Measurements from ENCODE around the gene SLC26A2. TPM values are rescaled to one million over a fixed set of nuclear protein-coding genes. Genes with fewer than 3 reads are reported as not detected.

SLC26A2 gene
- total RNA-seq, 4 donors from 2014 or later, result 233 to 1,489 (median 1,023) TPM

DNA sequence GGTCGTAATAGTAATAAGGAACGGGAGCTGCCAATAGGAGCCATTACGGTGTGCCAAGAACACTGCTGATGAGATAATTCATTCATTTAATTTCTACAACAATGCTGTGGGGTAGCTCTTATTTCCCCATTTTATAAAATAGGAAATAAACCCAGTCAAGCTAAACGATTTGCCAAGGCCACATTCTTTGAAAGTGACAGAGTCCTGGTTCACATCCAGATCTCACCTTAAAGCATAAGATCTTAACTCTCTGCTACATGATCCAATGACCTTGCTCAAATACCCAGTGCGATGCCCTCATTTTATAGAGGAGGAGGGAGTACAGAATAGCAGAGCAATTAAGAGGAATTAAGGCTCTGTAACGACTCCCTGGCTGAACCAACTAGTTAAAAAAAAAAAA lies 21.0 kb upstream of the SLC26A2 start:
- peaks cover 8 to 64% (median 49%) of the 10 kb centered on the region in 4 donors for H3K4me1 ChIP-seq
- in situ Hi-C loops (cut with MboI; ENCODE audit: low pct_ligation_motif_present in 1 of 4, low pct_unique_long_range_greater_than_20kb in 1 of 4, low sequenced_read_pairs in 3 of 4) (no loop called here), intact Hi-C loops (cut with DNase I; ENCODE audit: low total_unique reads) (no loop called here)
- no peaks in the 10 kb centered on the region for H3K9me3 ChIP-seq
- no peak for DNase-seq
- H3K4me3 ChIP-seq, result no peak overlapping the region
- no peaks in the 10 kb centered on the region for H3K27me3 ChIP-seq
- no peaks in the 10 kb centered on the region for H3K36me3 ChIP-seq
- WGBS, 2 donors (ENCODE audit: low coverage in 1 of 2), result 52 to 61% methylated on average over 6 of the region's 6 CpGs
- peak overlapping the region; percentile 27 to 63 (median 56) for H3K27ac ChIP-seq
- TF ChIP-seq, protein P1, sequence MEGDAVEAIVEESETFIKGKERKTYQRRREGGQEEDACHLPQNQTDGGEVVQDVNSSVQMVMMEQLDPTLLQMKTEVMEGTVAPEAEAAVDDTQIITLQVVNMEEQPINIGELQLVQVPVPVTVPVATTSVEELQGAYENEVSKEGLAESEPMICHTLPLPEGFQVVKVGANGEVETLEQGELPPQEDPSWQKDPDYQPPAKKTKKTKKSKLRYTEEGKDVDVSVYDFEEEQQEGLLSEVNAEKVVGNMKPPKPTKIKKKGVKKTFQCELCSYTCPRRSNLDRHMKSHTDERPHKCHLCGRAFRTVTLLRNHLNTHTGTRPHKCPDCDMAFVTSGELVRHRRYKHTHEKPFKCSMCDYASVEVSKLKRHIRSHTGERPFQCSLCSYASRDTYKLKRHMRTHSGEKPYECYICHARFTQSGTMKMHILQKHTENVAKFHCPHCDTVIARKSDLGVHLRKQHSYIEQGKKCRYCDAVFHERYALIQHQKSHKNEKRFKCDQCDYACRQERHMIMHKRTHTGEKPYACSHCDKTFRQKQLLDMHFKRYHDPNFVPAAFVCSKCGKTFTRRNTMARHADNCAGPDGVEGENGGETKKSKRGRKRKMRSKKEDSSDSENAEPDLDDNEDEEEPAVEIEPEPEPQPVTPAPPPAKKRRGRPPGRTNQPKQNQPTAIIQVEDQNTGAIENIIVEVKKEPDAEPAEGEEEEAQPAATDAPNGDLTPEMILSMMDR (IDR thresholded peaks at IDR 0.05), result no peak
- no peak for TF ChIP-seq EP300 (IDR thresholded peaks at IDR 0.05; ENCODE audit: low read depth)
- TF ChIP-seq POLR2A (IDR thresholded peaks at IDR 0.05), result no peak
- TF ChIP-seq POLR2AphosphoS5 (IDR thresholded peaks at IDR 0.05), result peak in 1 of 3 donors; percentile 12

DNA sequence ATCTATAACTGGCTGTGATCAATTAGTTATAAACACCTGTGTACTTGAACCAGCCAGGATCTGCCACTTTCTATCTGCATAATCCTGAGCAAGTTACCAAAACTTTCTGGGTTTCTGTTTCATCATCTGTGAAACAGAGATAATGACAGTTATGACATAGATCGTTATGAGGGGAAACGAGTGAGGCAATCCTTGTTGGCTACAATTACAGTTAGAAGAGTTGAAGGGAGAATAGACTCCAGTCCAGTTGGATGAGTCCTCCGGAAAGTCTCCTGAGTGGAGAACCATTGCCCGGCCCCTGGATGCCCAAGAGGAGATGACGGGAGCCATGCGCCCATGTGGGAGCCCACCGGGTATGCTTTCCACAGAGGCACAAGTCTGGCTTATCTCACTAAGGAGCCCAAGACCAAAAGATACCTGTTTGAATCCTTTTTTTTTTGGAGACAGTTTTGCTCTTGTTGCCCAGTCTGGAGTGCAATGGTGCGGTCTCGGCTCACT lies 20.4 kb upstream of the SLC26A2 start:
- 72 to 84% methylated on average over 9 of the region's 9 CpGs for WGBS, 2 donors (ENCODE audit: low coverage in 1 of 2)

DNA sequence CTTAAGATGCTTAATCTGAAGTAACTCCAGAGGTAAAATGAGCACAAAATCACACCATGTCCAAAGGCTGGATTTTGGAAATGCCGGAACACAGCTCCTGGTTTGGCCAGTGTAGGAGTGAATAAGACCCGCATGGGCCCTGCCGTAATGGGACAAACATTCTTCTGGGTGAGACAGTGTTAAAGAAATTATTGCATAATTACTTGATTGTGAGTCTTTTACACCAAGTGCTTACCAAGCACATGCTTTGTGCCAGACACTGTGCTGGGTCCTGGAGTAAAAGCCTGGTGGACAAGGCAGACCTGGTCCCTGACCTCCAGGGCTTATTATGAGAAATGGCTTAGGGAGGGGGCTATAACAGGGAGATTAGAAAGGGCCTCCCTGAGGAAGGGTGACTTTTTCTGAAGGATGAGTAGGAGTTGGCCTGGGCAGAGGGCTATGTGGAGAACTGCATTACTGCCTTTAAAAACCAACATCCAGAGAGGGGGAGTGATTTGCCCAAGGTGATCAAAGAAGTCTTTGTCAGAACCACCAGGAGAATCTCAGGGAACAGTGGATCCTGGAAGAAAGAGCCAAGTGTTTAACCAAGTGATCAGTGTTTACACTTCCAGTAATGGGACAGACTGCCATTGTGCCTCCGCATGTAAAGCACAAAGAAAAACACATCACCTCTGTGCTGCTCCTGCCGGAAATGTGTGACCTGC lies 19.5 kb upstream of the SLC26A2 start:
- in situ Hi-C loops (cut with MboI; ENCODE audit: low pct_ligation_motif_present in 1 of 4, low pct_unique_long_range_greater_than_20kb in 1 of 4, low sequenced_read_pairs in 3 of 4), result no loop called here
- TF ChIP-seq POLR2A (IDR thresholded peaks at IDR 0.05), result no peak
- TF ChIP-seq POLR2AphosphoS5 (IDR thresholded peaks at IDR 0.05), result no peak
- TF ChIP-seq EP300 (IDR thresholded peaks at IDR 0.05; ENCODE audit: low read depth), result no peak
- TF ChIP-seq, protein P1 (IDR thresholded peaks at IDR 0.05), result no peak
- intact Hi-C loops (cut with DNase I; ENCODE audit: low total_unique reads), result no loop called here
- WGBS, 2 donors (ENCODE audit: low coverage in 1 of 2), result 80 to 85% methylated on average over 3 to 5 of the region's 5 CpGs
- Histone ChIP-seq H3K9me3 (no peaks in the 10 kb centered on the region), H3K27me3 (no peaks in the 10 kb centered on the region), H3K4me3 (no peak overlapping the region), H3K4me1 (peaks cover 14 to 74% (median 57%) of the 10 kb centered on the region in 4 donors), H3K27ac (peak overlapping the region; percentile 27 to 58 (median 49)), H3K36me3 (no peaks in the 10 kb centered on the region)
- no peak for DNase-seq

More for the DNA sequence above, 20.4 kb upstream of the SLC26A2 start:
- no peaks in the 10 kb centered on the region for H3K9me3 ChIP-seq
- no peak overlapping the region for H3K4me3 ChIP-seq
- H3K36me3 ChIP-seq, result no peaks in the 10 kb centered on the region
- TF ChIP-seq, protein P1 (IDR thresholded peaks at IDR 0.05), result no peak
- TF ChIP-seq POLR2AphosphoS5 (IDR thresholded peaks at IDR 0.05), result no peak
- TF ChIP-seq POLR2A (IDR thresholded peaks at IDR 0.05), result no peak
- TF ChIP-seq EP300 (IDR thresholded peaks at IDR 0.05; ENCODE audit: low read depth), result no peak
- no peak for DNase-seq
- no peaks in the 10 kb centered on the region for H3K27me3 ChIP-seq
- peak overlapping the region; percentile 27 to 63 (median 56) for H3K27ac ChIP-seq
- peaks cover 14 to 70% (median 51%) of the 10 kb centered on the region in 4 donors for H3K4me1 ChIP-seq
- intact Hi-C loops (cut with DNase I; ENCODE audit: low total_unique reads) (no loop called here), in situ Hi-C loops (cut with MboI; ENCODE audit: low pct_ligation_motif_present in 1 of 4, low pct_unique_long_range_greater_than_20kb in 1 of 4, low sequenced_read_pairs in 3 of 4) (no loop called here)

DNA sequence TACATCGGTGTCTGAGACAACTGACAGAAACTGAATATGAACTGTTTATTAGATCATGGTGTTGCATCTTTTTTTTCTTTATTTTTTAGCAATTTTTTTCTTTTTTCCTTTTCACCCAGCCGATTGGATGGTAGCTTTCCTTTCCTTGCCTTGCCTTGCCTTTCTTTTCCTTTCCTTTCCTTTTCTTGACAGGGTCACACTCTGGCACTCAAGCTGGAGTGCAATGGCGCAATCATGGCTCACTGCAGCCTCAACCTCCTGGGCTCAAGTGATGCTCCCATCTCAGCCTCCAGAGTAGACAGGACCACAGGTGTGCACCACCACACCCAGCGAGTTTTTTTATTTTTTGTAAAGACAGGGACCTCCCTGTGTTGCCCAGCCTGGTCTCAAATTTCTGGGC lies 18.8 kb upstream of the SLC26A2 start:
- intact Hi-C loops (cut with DNase I; ENCODE audit: low total_unique reads) (no loop called here), in situ Hi-C loops (cut with MboI; ENCODE audit: low pct_ligation_motif_present in 1 of 4, low pct_unique_long_range_greater_than_20kb in 1 of 4, low sequenced_read_pairs in 3 of 4) (no loop called here)
- DNase-seq, result no peak
- WGBS, 2 donors (ENCODE audit: low coverage in 1 of 2), result 64 to 80% methylated on average over 2 to 4 of the region's 4 CpGs
- H3K27ac ChIP-seq, result peak overlapping the region; percentile 43 to 80 (median 67)
- no peak overlapping the region for H3K4me3 ChIP-seq
- no peaks in the 10 kb centered on the region for H3K36me3 ChIP-seq
- no peak for TF ChIP-seq POLR2AphosphoS5 (IDR thresholded peaks at IDR 0.05)
- TF ChIP-seq, protein P1 (IDR thresholded peaks at IDR 0.05), result no peak
- no peak for TF ChIP-seq POLR2A (IDR thresholded peaks at IDR 0.05)
- no peak for TF ChIP-seq EP300 (IDR thresholded peaks at IDR 0.05; ENCODE audit: low read depth)
- H3K9me3 ChIP-seq, result no peaks in the 10 kb centered on the region
- H3K27me3 ChIP-seq, result no peaks in the 10 kb centered on the region
- peaks cover 19 to 80% (median 60%) of the 10 kb centered on the region in 4 donors for H3K4me1 ChIP-seq

Measured in transverse colon (tissue), 4 donors.